IPS-11a (cell line): ENCODE data around the gene RBM11.

Experiments
- H3K4me3 ChIP-seq: one replicate; pipeline ENCODE4 v1.5.1; 2013; ENCODE audit warnings: low read depth, low read length, control low read depth

Gene RBM11

GRCh38 chr21:14270631-14271030 is 54.7 kb downstream of the RBM11 start:
- no peak overlapping the region for H3K4me3 ChIP-seq

- no peak overlapping the region for H3K4me3 ChIP-seq
Measured at GRCh38 chr21:14271053-14271452, 55.1 kb downstream of the RBM11 start.

GRCh38 chr21:14271641-14272040 is 55.7 kb downstream of the RBM11 start:
- H3K4me3 ChIP-seq = no peak overlapping the region

GRCh38 chr21:14273736-14274538 is 58.0 kb downstream of the RBM11 start:
- peak overlapping the region; percentile 36 for H3K4me3 ChIP-seq

GRCh38 chr21:14275702-14276205 is 59.8 kb downstream of the RBM11 start:
- H3K4me3 ChIP-seq = no peak overlapping the region
